Aorta (tissue), 5 donors: Measurements from ENCODE around the gene CDC6. TPM values are rescaled to one million over a fixed set of nuclear protein-coding genes. Genes with fewer than 3 reads are reported as not detected.

Source experiments
- ATAC-seq: fragments of 200-7000 bp; cut with Tn5 transposase; one replicate; pipeline ENCODE4 v1.9.1; 2022; ENCODE audit warnings: moderate library complexity; ENCODE audit not compliant: low FRiP score
- DNase-seq, 2 donors: peaks; one replicate each; pipeline ENCODE4 v3.0.0-alpha.2; 2020
- H3K27ac ChIP-seq, 2 donors: one replicate each; pipeline ENCODE4 v1.5.1; 2013; ENCODE audit warnings: low read length in 2 of 2, mild to moderate bottlenecking in 2 of 2, moderate library complexity in 2 of 2, control low read depth in 1 of 2, inconsistent platforms in 1 of 2, low read depth in 1 of 2
- H3K27me3 ChIP-seq, 2 donors: one replicate each; pipeline ENCODE4 v1.6.1; 2013; ENCODE audit warnings: control low read depth in 1 of 2, low read length in 1 of 2, mild to moderate bottlenecking in 1 of 2, moderate library complexity in 1 of 2; ENCODE audit not compliant: insufficient read depth in 2 of 2, control insufficient read depth in 1 of 2
- H3K36me3 ChIP-seq, 2 donors: one replicate each; pipeline ENCODE4 v1.6.1; 2013; ENCODE audit warnings: control low read depth in 1 of 2, low read length in 1 of 2, mild to moderate bottlenecking in 1 of 2; ENCODE audit not compliant: insufficient read depth in 2 of 2, control insufficient read depth in 1 of 2
- H3K4me1 ChIP-seq, 2 donors: one replicate each; pipeline ENCODE4 v1.6.1; 2013; ENCODE audit warnings: low read length in 2 of 2, control low read depth in 1 of 2, mild to moderate bottlenecking in 1 of 2, moderate library complexity in 1 of 2; ENCODE audit not compliant: insufficient read depth in 2 of 2, control insufficient read depth in 1 of 2
- H3K4me3 ChIP-seq, 2 donors: one replicate each; pipeline ENCODE4 v1.5.1; 2013; ENCODE audit warnings: low read length in 2 of 2, control low read depth in 1 of 2, mild to moderate bottlenecking in 1 of 2
- H3K9me3 ChIP-seq: one replicate; pipeline ENCODE4 v1.6.1; 2013; ENCODE audit warnings: mild to moderate bottlenecking, low read length; ENCODE audit not compliant: control insufficient read depth
- WGBS, 2 donors: extraction: QIAGEN DNeasy Blood & Tissue Kit; methylation state at CpG; one replicate each; pipeline ENCODE4 v1.1.7; 2013; 5-methylcytosine and 5-hydroxymethylcytosine counted together
- intact Hi-C, 2 donors: fragments of 100-400 bp; cut with DNase I; formaldehyde crosslinking; loops; one replicate each; pipeline versions ENCODE4 v1.14.2 to v1.15.0; 2022
- polyA plus RNA-seq, 2 donors: library from polyadenylated mRNA; stranded (reverse); fragments of 200-250 nt; gene quantifications; one replicate each; pipeline ENCODE4 v1.2.3, GENCODE V29; 2013
- total RNA-seq, 2 donors: library from RNA; stranded (reverse); fragmentation: NEBNext Ultra II Directional; extraction: Animal tissue kit (Norgen Biotek cat#: 25700); gene quantifications; one replicate each; pipeline ENCODE4 v1.2.1, GENCODE V29; 2021
- donor health status: healthy with polysubstance abuse.
- donor health status: Bipolar disorder and iron deficiency.
- donor health status: DM: no; HTN: no; CAD: no.
- donor health status: DM: no; HTN: no; CAD: no.
- donor health status: DM: yes; HTN: yes; CAD: no.

Gene CDC6
- total and polyA plus RNA-seq, 4 donors, result 0.38 to 2.5 (median 1.7) TPM

- H3K36me3 ChIP-seq, result no peaks in the 10 kb centered on the region
- ATAC-seq (no peak), DNase-seq (peak; percentile 57 to 84)
- H3K9me3 ChIP-seq, result no peaks in the 10 kb centered on the region
- no peaks in the 10 kb centered on the region for H3K27me3 ChIP-seq
- H3K4me1 ChIP-seq, result peaks cover 0 to 5% of the 10 kb centered on the region in 2 donors
- intact Hi-C loops, result loop anchor here in 1 of 2 donors (5.0 kb wide), 1 partner anchor 210 kb away; no protein-coding TSS in a partner anchor
- no peak overlapping the region for H3K4me3 ChIP-seq
- peak overlapping the region in 1 of 2 donors; percentile 85 for H3K27ac ChIP-seq
- 0 to 3% methylated on average over 4 of the region's 4 CpGs for WGBS, 2 donors
Measured at GRCh38 chr17:40321961-40322357, 34.3 kb downstream of the CDC6 start.

GRCh38 chr17:40322358-40323315 lies 35.0 kb downstream of the CDC6 start:
- ATAC-seq, result peak; percentile 55
- Histone ChIP-seq H3K9me3 (no peaks in the 10 kb centered on the region), H3K27me3 (no peaks in the 10 kb centered on the region), H3K4me1 (peaks cover 0 to 5% of the 10 kb centered on the region in 2 donors), H3K4me3 (no peak overlapping the region), H3K27ac (peak overlapping the region; percentile 24 to 85), H3K36me3 (no peaks in the 10 kb centered on the region)
- DNase-seq, result peak; percentile 92 to 93
- 6% methylated on average over 19 of the region's 19 CpGs for WGBS, 2 donors
- intact Hi-C loops, result loop anchor here in 1 of 2 donors (5.0 kb wide), 1 partner anchor 210 kb away; no protein-coding TSS in a partner anchor

DNA sequence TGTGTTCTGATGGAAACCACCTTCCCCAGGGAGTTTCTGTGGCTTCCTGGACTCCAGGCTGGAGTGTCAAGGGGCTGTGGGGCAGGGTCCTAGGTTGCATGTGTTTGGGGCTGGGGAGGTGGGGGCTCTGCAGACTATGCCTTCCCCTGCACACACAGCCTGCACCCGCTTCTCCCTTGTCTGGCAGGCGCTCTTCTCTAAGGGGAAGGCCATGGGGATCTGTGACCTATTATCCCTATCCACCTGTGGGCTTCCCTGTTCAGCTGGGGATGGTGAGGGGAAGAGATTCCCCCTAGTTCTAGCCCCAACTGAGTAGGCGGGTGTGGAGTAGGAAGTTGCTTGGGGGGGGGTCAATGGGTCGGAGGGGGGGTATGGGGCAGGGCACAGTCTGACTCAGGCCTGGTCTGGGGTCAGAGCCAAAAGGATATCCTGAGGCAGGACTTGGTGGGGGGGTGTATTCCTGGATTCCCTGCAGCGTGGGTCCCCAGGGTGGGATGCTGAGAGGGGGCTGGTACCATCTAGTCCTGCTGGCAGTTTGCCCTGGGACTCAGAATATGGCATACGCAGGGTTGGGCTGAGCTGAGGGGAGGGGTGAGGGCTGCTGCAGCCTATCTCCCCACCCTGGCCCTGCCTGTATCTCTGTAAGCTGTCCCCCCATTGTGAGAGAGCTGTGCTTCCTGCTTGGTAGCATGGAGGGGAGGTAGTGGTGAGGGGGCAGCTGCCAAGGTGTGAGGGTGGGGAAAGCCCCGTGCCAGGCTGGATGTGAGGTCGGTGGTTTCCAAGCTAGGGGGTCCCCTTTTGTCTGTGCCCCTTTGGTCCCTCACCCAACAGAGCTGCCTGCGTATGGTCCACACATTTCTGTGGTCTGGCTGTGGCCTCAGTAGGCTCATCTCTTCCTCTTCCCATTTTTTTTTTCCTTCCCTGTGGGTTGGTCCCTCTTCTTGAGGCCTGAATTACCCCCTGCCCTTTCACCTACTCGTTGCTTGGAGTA lies 36.0 kb downstream of the CDC6 start:
- Histone ChIP-seq H3K27me3 (no peaks in the 10 kb centered on the region), H3K4me1 (peaks cover 0 to 5% of the 10 kb centered on the region in 2 donors), H3K9me3 (no peaks in the 10 kb centered on the region), H3K27ac (peak overlapping the region; percentile 24 to 85), H3K4me3 (no peak overlapping the region), H3K36me3 (no peaks in the 10 kb centered on the region)
- intact Hi-C loops, result loop anchor here in 1 of 2 donors (5.0 kb wide), 1 partner anchor 211 kb away; no protein-coding TSS in a partner anchor
- peak; percentile 11 for ATAC-seq
- peak; percentile 89 to 90 for DNase-seq
- WGBS, 2 donors, result 29 to 34% methylated on average over 10 of the region's 10 CpGs

DNA sequence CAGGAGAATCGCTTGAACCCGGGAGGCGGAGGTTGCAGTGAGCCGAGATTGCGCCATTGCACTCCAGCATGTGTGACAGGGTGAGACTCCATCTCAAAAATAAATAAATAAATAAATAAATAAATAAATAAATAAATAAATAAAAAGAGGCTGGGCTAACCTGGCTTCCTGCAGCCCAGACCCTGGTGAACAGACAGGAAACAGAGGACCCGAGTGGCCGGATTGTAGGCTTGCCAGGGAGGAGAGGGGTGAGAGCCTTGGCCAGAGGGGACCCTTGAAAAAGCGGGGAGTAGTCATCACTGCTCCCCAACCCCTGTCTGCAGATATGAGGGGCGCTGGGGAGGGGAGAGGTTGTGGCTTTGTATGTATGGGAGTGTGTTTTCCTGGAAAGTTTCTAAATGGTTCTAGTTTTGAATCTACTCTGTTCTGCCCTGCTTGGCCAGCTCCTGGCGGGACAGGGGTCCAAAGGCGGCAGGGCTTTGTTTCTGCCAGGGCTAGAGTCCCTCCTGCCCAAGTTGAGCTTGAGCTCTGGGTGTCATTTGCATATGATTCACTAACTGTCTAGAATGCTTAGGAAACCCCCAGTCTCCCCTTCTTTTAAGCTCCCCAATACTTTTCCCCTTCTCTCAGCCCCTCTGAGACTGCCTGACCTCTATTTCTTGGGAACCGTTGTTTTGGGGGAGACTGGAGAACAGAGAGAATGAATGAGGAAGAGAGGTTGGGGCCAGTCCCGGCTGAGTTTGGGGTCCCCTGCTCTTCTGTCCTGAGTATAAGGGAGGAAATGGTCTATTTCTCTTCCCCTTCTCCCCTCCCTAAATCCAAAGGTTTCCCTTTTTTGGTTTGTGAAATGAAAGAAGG lies 37.7 kb downstream of the CDC6 start:
- Histone ChIP-seq H3K4me3 (no peak overlapping the region), H3K36me3 (no peaks in the 10 kb centered on the region), H3K9me3 (no peaks in the 10 kb centered on the region), H3K27me3 (no peaks in the 10 kb centered on the region), H3K4me1 (peaks cover 0 to 5% of the 10 kb centered on the region in 2 donors), H3K27ac (peak overlapping the region in 1 of 2 donors; percentile 20)
- no peak for ATAC-seq
- peak; percentile 47 to 50 for DNase-seq
- 68 to 76% methylated on average over 13 of the region's 13 CpGs for WGBS, 2 donors
- intact Hi-C loops, result no loop called here

DNA sequence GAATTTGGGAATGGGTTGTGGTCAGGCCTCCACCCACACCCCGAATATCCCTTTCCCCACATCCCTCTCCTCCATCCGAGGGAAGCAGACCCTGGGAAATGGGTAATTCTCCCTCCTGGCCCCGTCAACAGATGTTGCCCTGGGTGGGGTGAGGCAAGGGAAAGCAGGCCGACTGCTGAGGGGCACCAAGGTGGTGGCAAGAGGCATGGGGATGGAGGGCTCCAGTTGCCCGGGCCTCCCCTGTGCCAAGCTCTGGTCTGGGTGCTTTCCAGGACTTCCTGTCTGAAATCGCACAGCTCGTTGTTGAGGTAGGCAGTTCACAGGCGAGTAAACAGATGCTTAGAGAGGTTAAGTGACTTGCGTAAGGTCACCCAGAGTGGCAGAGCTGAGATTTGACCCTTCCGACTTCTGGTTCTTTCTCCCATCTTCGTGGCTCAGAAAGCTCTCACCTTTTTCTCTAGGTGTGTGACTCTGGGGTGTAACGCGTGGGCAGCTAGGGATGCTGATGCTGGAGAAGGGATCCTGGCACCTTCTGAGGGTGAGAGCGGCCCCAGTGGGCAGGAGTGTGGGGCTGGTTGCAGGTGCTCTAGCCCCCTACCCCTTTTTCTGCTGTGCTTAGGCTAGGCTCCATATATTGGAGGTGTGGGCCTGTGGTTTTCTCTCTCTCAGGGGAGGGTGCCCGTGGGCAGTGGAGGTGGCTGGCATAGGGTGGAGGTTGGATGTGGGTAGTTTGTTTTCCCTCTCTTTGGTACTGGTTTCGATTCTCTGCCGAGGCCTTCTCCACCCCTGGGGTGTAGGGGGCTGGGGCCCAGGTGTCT lies 38.5 kb downstream of the CDC6 start:
- intact Hi-C loops, result no loop called here
- Histone ChIP-seq H3K36me3 (no peaks in the 10 kb centered on the region), H3K9me3 (no peaks in the 10 kb centered on the region), H3K4me1 (peaks cover 0 to 9% of the 10 kb centered on the region in 2 donors), H3K27me3 (no peaks in the 10 kb centered on the region), H3K4me3 (no peak overlapping the region), H3K27ac (peak overlapping the region in 1 of 2 donors; percentile 53)
- DNase-seq, result peak; percentile 59 to 77
- ATAC-seq, result no peak
- WGBS, 2 donors, result 48 to 50% methylated on average over 17 of the region's 17 CpGs

DNA sequence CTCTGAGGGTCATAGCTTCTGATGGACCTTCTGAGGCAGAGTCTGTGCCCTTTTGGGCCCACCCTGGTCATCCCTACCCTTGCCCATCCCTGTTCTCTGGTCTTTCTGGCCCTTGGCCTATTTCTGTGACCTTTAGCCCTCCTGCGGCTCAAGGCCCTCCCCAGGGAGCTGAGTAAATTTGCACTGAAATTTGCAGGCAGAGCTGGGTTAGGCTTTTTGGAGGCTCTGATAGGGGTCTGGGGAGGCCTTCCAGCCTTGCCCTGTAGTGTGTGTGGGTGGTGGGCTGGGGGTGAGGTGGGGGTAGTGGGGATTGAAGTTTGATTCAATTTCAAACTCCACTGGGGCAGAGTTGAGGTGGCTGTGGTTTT lies 39.1 kb downstream of the CDC6 start:
- H3K36me3 ChIP-seq, result no peaks in the 10 kb centered on the region
- 40 to 48% methylated on average over 1 of the region's 1 CpG for WGBS, 2 donors
- no peak overlapping the region for H3K4me3 ChIP-seq
- intact Hi-C loops, result no loop called here
- no peaks in the 10 kb centered on the region for H3K27me3 ChIP-seq
- DNase-seq (peak in 1 of 2 donors; percentile 36), ATAC-seq (no peak)
- H3K4me1 ChIP-seq, result peaks cover 0 to 9% of the 10 kb centered on the region in 2 donors
- peak overlapping the region in 1 of 2 donors; percentile 53 for H3K27ac ChIP-seq
- no peaks in the 10 kb centered on the region for H3K9me3 ChIP-seq

- H3K27ac ChIP-seq, result no peak overlapping the region
- peaks cover 0 to 9% of the 10 kb centered on the region in 2 donors for H3K4me1 ChIP-seq
- intact Hi-C loops, result no loop called here
- H3K36me3 ChIP-seq, result no peaks in the 10 kb centered on the region
- H3K9me3 ChIP-seq, result no peaks in the 10 kb centered on the region
- no peaks in the 10 kb centered on the region for H3K27me3 ChIP-seq
- H3K4me3 ChIP-seq, result no peak overlapping the region
- 74 to 85% methylated on average over 4 of the region's 4 CpGs for WGBS, 2 donors
- ATAC-seq, result no peak
- DNase-seq, result no peak
Measured at GRCh38 chr17:40327244-40327729, 39.6 kb downstream of the CDC6 start.
